ENCODE data around the gene CASR.

DNA sequence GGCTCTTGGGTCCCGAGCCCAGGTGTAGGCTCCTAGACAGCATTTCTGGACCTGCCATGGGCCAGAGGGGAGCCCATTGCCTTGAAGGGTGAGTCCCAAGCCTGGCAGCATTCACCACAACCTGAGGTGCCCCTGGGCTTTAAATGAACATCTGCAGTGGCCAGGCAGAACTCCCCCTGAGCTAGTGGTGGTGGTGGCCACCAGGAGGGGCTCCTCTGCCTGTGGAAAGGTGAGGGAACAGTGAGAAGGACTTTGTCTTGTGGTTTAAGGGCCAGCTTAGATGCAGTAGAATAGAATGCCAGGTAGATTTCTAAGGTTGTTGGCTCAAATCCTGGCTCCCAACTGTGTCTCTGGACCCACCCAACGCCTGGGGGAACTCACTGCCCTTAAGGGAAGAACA is 55.6 kb downstream of the CASR start:
- TF ChIP-seq, protein P1, sequence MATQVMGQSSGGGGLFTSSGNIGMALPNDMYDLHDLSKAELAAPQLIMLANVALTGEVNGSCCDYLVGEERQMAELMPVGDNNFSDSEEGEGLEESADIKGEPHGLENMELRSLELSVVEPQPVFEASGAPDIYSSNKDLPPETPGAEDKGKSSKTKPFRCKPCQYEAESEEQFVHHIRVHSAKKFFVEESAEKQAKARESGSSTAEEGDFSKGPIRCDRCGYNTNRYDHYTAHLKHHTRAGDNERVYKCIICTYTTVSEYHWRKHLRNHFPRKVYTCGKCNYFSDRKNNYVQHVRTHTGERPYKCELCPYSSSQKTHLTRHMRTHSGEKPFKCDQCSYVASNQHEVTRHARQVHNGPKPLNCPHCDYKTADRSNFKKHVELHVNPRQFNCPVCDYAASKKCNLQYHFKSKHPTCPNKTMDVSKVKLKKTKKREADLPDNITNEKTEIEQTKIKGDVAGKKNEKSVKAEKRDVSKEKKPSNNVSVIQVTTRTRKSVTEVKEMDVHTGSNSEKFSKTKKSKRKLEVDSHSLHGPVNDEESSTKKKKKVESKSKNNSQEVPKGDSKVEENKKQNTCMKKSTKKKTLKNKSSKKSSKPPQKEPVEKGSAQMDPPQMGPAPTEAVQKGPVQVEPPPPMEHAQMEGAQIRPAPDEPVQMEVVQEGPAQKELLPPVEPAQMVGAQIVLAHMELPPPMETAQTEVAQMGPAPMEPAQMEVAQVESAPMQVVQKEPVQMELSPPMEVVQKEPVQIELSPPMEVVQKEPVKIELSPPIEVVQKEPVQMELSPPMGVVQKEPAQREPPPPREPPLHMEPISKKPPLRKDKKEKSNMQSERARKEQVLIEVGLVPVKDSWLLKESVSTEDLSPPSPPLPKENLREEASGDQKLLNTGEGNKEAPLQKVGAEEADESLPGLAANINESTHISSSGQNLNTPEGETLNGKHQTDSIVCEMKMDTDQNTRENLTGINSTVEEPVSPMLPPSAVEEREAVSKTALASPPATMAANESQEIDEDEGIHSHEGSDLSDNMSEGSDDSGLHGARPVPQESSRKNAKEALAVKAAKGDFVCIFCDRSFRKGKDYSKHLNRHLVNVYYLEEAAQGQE (IDR thresholded peaks at IDR 0.05; ENCODE audit: insufficient replicate concordance, low read depth), result no peak
- TF ChIP-seq, protein P2, sequence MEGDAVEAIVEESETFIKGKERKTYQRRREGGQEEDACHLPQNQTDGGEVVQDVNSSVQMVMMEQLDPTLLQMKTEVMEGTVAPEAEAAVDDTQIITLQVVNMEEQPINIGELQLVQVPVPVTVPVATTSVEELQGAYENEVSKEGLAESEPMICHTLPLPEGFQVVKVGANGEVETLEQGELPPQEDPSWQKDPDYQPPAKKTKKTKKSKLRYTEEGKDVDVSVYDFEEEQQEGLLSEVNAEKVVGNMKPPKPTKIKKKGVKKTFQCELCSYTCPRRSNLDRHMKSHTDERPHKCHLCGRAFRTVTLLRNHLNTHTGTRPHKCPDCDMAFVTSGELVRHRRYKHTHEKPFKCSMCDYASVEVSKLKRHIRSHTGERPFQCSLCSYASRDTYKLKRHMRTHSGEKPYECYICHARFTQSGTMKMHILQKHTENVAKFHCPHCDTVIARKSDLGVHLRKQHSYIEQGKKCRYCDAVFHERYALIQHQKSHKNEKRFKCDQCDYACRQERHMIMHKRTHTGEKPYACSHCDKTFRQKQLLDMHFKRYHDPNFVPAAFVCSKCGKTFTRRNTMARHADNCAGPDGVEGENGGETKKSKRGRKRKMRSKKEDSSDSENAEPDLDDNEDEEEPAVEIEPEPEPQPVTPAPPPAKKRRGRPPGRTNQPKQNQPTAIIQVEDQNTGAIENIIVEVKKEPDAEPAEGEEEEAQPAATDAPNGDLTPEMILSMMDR (IDR thresholded peaks at IDR 0.05; ENCODE audit: insufficient read depth, low read length), result no peak

Measured in HL-60 (cell line).